Ascending aorta (tissue), 2 donors: ENCODE measurements around the gene TMEM31. TPM values are rescaled to one million over a fixed set of nuclear protein-coding genes. Genes with fewer than 3 reads are reported as not detected.

ENCODE experiments used
- DNase-seq, 2 donors: peaks; one replicate each; pipeline ENCODE4 v3.0.0-alpha.2; 2019; ENCODE audit warnings: low spot score in 2 of 2
- H3K27ac ChIP-seq, 2 donors: fragments of 200-600 bp; sonication (generic); one replicate each; pipeline ENCODE4 v1.5.1; 2016 to 2017; ENCODE audit warnings: mild to moderate bottlenecking in 1 of 2
- H3K27me3 ChIP-seq: fragments of 200-600 bp; sonication (generic); one replicate; pipeline ENCODE4 v1.5.1; 2017
- H3K36me3 ChIP-seq, 2 donors: fragments of 200-600 bp; sonication (generic); one replicate each; pipeline ENCODE4 v1.5.1; 2016
- H3K4me1 ChIP-seq, 2 donors: fragments of 200-600 bp; sonication (generic); one replicate each; pipeline ENCODE4 v1.5.1; 2016 to 2017; ENCODE audit warnings: mild to moderate bottlenecking in 1 of 2
- H3K4me3 ChIP-seq, 2 donors: fragments of 200-600 bp; sonication (generic); one replicate each; pipeline ENCODE4 v1.5.1; 2016 to 2017; ENCODE audit warnings: mild to moderate bottlenecking in 1 of 2
- H3K9me3 ChIP-seq, 2 donors: fragments of 200-600 bp; sonication (generic); one replicate each; pipeline ENCODE4 v1.5.1; 2016
- CTCF ChIP-seq, 3 experiments: fragments of 200-600 bp in 2 of 3; fragments of 450-650 bp in 1 of 3; sonication (generic) in 2 of 3; IDR thresholded peaks; one replicate each; pipeline ENCODE4 v1.5.1; 2016 to 2019; ENCODE audit warnings: antibody characterized with exemption in 3 of 3, mild to moderate bottlenecking in 1 of 3, moderate library complexity in 1 of 3
- intact Hi-C: fragments of 100-400 bp; cut with DNase I; formaldehyde crosslinking; loops from one replicate; pipeline ENCODE4 v1.15.1; 2023
- total RNA-seq: library from RNA; depleted of rRNA; stranded (reverse); fragments of >200 nt; gene quantifications from one replicate; pipeline ENCODE4 v1.1.0, GENCODE V29; 2016

The TMEM31 gene
- total RNA-seq, 1 donor from 2014 or later, result not detected

GRCh38 chrX:103687696-103688201 is 23.0 kb upstream of the TMEM31 start:
- H3K4me1 ChIP-seq, result no peaks in the 10 kb centered on the region
- DNase-seq, result peak in 1 of 2 donors; percentile 81
- H3K36me3 ChIP-seq, result peaks cover 7 to 10% of the 10 kb centered on the region in 2 donors
- H3K27me3 ChIP-seq, result no peaks in the 10 kb centered on the region
- peak overlapping the region; percentile 52 to 63 for H3K4me3 ChIP-seq
- peak; percentile 59 to 67 (median 66) for TF ChIP-seq CTCF (IDR thresholded peaks at IDR 0.05)
- H3K9me3 ChIP-seq, result no peaks in the 10 kb centered on the region
- H3K27ac ChIP-seq, result peak overlapping the region; percentile 89 to 91
- intact Hi-C loops, result loop anchor here (2.0 to 10.0 kb wide), 9 partner anchors 59 to 1755 kb away; partner anchors contain the start of genes RAB9B, SLC25A53, TCEAL1 and TCEAL3

- peak; percentile 42 to 65 (median 45) for TF ChIP-seq CTCF (IDR thresholded peaks at IDR 0.05)
- H3K4me1 ChIP-seq, result no peaks in the 10 kb centered on the region
- no peaks in the 10 kb centered on the region for H3K9me3 ChIP-seq
- peak overlapping the region in 1 of 2 donors; percentile 91 for H3K27ac ChIP-seq
- intact Hi-C loops, result loop anchor here (2.0 to 10.0 kb wide), 6 partner anchors 82 to 1757 kb away; partner anchors contain the start of genes RAB9B, SLC25A53, TCEAL3 and ZMAT1
- H3K4me3 ChIP-seq, result no peak overlapping the region
- no peaks in the 10 kb centered on the region for H3K27me3 ChIP-seq
- H3K36me3 ChIP-seq, result peaks cover 2 to 3% of the 10 kb centered on the region in 2 donors
- no peak for DNase-seq
These were observed 21.8 kb upstream of the TMEM31 start for GRCh38 chrX:103688946-103689345.

GRCh38 chrX:103691059-103691458 is 19.6 kb upstream of the TMEM31 start:
- TF ChIP-seq CTCF (IDR thresholded peaks at IDR 0.05), result no peak
- H3K4me1 ChIP-seq, result no peaks in the 10 kb centered on the region
- no peaks in the 10 kb centered on the region for H3K36me3 ChIP-seq
- no peaks in the 10 kb centered on the region for H3K27me3 ChIP-seq
- H3K4me3 ChIP-seq, result no peak overlapping the region
- no peak overlapping the region for H3K27ac ChIP-seq
- H3K9me3 ChIP-seq, result no peaks in the 10 kb centered on the region
- intact Hi-C loops, result loop anchor here (2.0 kb wide), 1 partner anchor 128 kb away; no protein-coding TSS in a partner anchor
- DNase-seq, result no peak

DNA sequence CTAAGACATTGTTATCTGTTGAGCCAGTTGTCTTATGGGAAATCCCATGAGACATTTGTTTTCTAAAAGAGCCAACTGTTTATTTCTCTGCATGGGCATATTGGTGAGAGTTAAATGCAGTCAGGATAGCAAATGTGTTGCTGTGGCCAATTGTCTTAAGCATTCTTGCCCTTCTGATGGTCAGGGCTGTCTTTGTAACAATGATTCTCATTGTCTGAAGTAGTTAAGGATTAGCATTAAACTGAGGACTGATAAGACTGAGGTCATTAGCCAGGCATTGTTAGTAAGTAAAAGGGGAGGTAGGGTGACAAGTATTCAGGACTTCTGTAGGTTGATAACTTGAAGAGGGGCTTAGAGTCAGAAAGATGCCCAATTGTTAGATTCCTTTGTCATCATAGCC is 13.0 kb upstream of the TMEM31 start:
- no peak for TF ChIP-seq CTCF (IDR thresholded peaks at IDR 0.05)
- Histone ChIP-seq H3K36me3 (no peaks in the 10 kb centered on the region), H3K4me1 (no peaks in the 10 kb centered on the region), H3K9me3 (no peaks in the 10 kb centered on the region), H3K27ac (no peak overlapping the region), H3K27me3 (no peaks in the 10 kb centered on the region), H3K4me3 (no peak overlapping the region)
- intact Hi-C loops, result no loop called here
- DNase-seq, result no peak

DNA sequence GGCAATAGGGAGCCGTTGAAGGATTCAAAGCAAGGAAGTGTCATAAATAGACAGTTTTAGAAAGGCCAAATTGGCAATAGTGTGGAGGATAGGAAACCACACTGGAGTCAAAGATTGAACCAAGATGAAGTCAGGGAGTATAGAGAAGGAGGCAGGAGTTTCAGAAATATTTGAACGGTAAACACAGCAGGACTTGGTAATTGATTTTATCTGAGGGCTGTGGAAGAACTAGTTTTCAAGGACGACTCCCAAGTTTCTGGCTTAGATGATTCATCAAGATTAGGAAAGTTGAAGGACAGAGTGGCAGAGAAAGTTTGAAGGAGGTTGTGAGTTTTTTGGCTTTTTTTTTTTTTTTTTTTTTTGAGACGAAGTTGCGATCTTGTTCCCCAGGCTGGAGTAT is 11.5 kb upstream of the TMEM31 start:
- intact Hi-C loops, result no loop called here
- no peak overlapping the region for H3K27ac ChIP-seq
- no peak for TF ChIP-seq CTCF (IDR thresholded peaks at IDR 0.05)

More for the DNA sequence above, 11.5 kb upstream of the TMEM31 start:
- H3K4me3 ChIP-seq, result no peak overlapping the region
- H3K4me1 ChIP-seq, result no peaks in the 10 kb centered on the region
- DNase-seq, result no peak
- H3K9me3 ChIP-seq, result no peaks in the 10 kb centered on the region
- no peaks in the 10 kb centered on the region for H3K27me3 ChIP-seq
- H3K36me3 ChIP-seq, result no peaks in the 10 kb centered on the region
